T-cell (primary cell): ENCODE measurements around the gene GGN. TPM values are rescaled to one million over a fixed set of nuclear protein-coding genes. Genes with fewer than 3 reads are reported as not detected.

ENCODE experiments used
- ATAC-seq, 4 experiments: fragments of 200-7000 bp in 3 of 4; fragments of 150-1000 bp in 1 of 4; cut with Tn5 transposase; replicated peaks in 1 of 4; 1 replicate in 3 of 4; 2 replicates in 1 of 4; pipeline ENCODE4 v1.10.0; 2021; ENCODE audit warnings: moderate library complexity in 3 of 4, mild to moderate bottlenecking in 2 of 4, moderate number of reproducible peaks in 1 of 4
- CTCF ChIA-PET, 2 donors: fragments of 300-600 bp; sonication (Branson Sonifier 250); formaldehyde crosslinking; loops; one replicate each; lab custom pipeline; 2022; ENCODE audit warnings: antibody characterized with exemption in 2 of 2; lab: Charles Lee
- POLR2A ChIA-PET, 2 donors: fragments of 300-600 bp; sonication (Branson Sonifier 250); formaldehyde crosslinking; loops; one replicate each; lab custom pipeline; 2022; ENCODE audit warnings: antibody characterized with exemption in 2 of 2; lab: Charles Lee
- DNase-seq, 35 experiments: peaks; one replicate each; pipeline versions ENCODE4 v3.0.0 to v3.0.0-alpha.2; 2013 to 2023
- H3K27ac ChIP-seq: one replicate; pipeline ENCODE4 v1.5.1; 2013; ENCODE audit warnings: low read length
- H3K27me3 ChIP-seq, 2 experiments: replicated peaks in 1 of 2; 1 replicate in 1 of 2; 2 replicates in 1 of 2; pipeline versions ENCODE4 v1.6.1 to v1.7.0; 2013; ENCODE audit warnings: low read length in 1 of 2, mixed read lengths in 1 of 2; ENCODE audit not compliant: control insufficient read depth in 2 of 2, insufficient read depth in 2 of 2; ENCODE audit errors: extremely low read depth in 1 of 2
- H3K36me3 ChIP-seq, 2 donors: 1 replicate in 1 of 2; 2 replicates in 1 of 2; pipeline versions ENCODE4 v1.6.1 to v1.7.0; 2013; ENCODE audit warnings: low read length in 1 of 2; ENCODE audit not compliant: control insufficient read depth in 2 of 2, insufficient read depth in 1 of 2; ENCODE audit errors: extremely low read depth in 1 of 2
- H3K4me1 ChIP-seq, 2 experiments: 1 replicate in 1 of 2; 2 replicates in 1 of 2; pipeline versions ENCODE4 v1.6.1 to v1.7.0; 2013; ENCODE audit warnings: low read length in 2 of 2, mixed read lengths in 1 of 2; ENCODE audit not compliant: insufficient read depth in 2 of 2, control insufficient read depth in 1 of 2; ENCODE audit errors: extremely low read depth in 1 of 2
- H3K4me3 ChIP-seq, 2 donors: 1 replicate in 1 of 2; 2 replicates in 1 of 2; pipeline versions ENCODE4 v1.5.1 to v1.7.0; 2013; ENCODE audit warnings: mild to moderate bottlenecking in 2 of 2, low read length in 1 of 2, moderate library complexity in 1 of 2; ENCODE audit not compliant: control insufficient read depth in 1 of 2; ENCODE audit errors: extremely low read depth in 1 of 2
- H3K9me3 ChIP-seq: 2 replicates; pipeline ENCODE4 v1.7.0; 2013
- H3K27ac Mint-ChIP-seq, 2 donors: one replicate each; pipeline ENCODE4 v1.8.0; 2020 to 2021; ENCODE audit warnings: mild to moderate bottlenecking in 2 of 2, mixed read lengths in 2 of 2
- H3K27me3 Mint-ChIP-seq, 2 donors: one replicate each; pipeline ENCODE4 v1.8.0; 2021 to 2022; ENCODE audit warnings: mixed read lengths in 2 of 2
- H3K36me3 Mint-ChIP-seq: one replicate; pipeline ENCODE4 v1.8.0; 2021; ENCODE audit warnings: mixed read lengths
- H3K4me1 Mint-ChIP-seq, 3 donors: one replicate each; pipeline ENCODE4 v1.8.0; 2020 to 2022; ENCODE audit warnings: mixed read lengths in 3 of 3, mild to moderate bottlenecking in 1 of 3
- H3K4me3 Mint-ChIP-seq, 3 donors: one replicate each; pipeline ENCODE4 v1.8.0; 2020 to 2022; ENCODE audit warnings: mild to moderate bottlenecking in 3 of 3, mixed read lengths in 3 of 3, moderate library complexity in 3 of 3
- H3K9me3 Mint-ChIP-seq, 3 donors: one replicate each; pipeline ENCODE4 v1.8.0; 2020 to 2022; ENCODE audit warnings: mixed read lengths in 3 of 3
- whole genome bisulfite sequencing: methylation state at CpG from one replicate; pipeline ENCODE4 v1.1.5; 2013; ENCODE audit warnings: missing lambda C conversion rate; ENCODE audit not compliant: insufficient coverage; 5-methylcytosine and 5-hydroxymethylcytosine counted together
- total RNA-seq, 35 experiments: library from RNA in 6 of 35; stranded (reverse) in 6 of 35; fragments of 120-200 nt in 1 of 35; gene quantifications; one replicate each; pipeline versions ENCODE4 v1.2.1 to v1.2.4 and lab custom pipeline; 2013 to 2026

Gene GGN
- total RNA-seq, 5 donors from 2014 or later (not counting 1 experiment from before 2014, with no cell fraction given): 0.18 to 0.60 (median 0.31) TPM; not detected in 1

DNA sequence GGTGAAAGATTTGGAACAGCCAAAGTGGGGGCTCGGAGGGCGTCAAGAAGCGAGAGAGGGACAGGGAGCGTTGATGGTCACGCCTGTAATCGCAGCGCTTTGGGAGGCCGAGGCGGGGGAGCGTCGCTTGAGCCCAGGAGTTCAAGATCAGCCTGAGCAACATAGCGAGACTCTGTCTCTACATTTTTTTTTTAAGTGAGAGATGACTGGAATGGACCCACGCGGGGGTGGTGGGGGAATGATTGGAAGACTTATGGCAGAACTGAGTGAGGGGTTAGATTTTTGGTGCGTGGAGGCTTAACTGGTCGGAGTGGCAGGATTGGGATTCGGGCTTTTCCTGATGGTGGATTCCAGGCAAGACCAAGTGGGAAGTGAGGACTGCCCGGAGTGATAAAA, 12.7 kb downstream of the GGN start:
- Mint-ChIP-seq H3K4me1 (peaks cover 30 to 35% (median 32%) of the 10 kb centered on the region in 3 donors), H3K27me3 (peaks cover 0 to 10% of the 10 kb centered on the region in 2 donors), H3K36me3 (peaks cover 29% of the 10 kb centered on the region), H3K27ac (peak overlapping the region; percentile 97 to 98), H3K9me3 (no peaks in the 10 kb centered on the region), H3K4me3 (peak overlapping the region; percentile 98 to 100 (median 99))
- 4% methylated on average over 18 of the region's 18 CpGs for WGBS
- Histone ChIP-seq H3K4me3 (peak overlapping the region; percentile 74 to 92), H3K9me3 (no peaks in the 10 kb centered on the region), H3K27ac (peak overlapping the region; percentile 75), H3K27me3 (peaks cover 0 to 10% of the 10 kb centered on the region in 2 experiments), H3K36me3 (peaks cover 11 to 22% of the 10 kb centered on the region in 2 donors), H3K4me1 (peaks cover 15 to 37% of the 10 kb centered on the region in 2 experiments)
- no peak for ATAC-seq
- DNase-seq: no peak
- CTCF ChIA-PET: interaction anchor here (0.6 to 4.9 kb wide), 5 partner anchors 13 to 555 kb away, joined by 5 to 54 read pairs (median 15); partner anchors contain the start of genes CATSPERG (in 1 of the 2), FAM98C (in 1 of the 2), GGN (in 1 of the 2) and MRPS12 (in 1 of the 2)
- POLR2A ChIA-PET: interaction anchor here in 1 of 2 donors (0.6 to 1.6 kb wide), 2 partner anchors 13 to 295 kb away, joined by 3 to 7 read pairs; partner anchors contain the start of gene GGN

DNA sequence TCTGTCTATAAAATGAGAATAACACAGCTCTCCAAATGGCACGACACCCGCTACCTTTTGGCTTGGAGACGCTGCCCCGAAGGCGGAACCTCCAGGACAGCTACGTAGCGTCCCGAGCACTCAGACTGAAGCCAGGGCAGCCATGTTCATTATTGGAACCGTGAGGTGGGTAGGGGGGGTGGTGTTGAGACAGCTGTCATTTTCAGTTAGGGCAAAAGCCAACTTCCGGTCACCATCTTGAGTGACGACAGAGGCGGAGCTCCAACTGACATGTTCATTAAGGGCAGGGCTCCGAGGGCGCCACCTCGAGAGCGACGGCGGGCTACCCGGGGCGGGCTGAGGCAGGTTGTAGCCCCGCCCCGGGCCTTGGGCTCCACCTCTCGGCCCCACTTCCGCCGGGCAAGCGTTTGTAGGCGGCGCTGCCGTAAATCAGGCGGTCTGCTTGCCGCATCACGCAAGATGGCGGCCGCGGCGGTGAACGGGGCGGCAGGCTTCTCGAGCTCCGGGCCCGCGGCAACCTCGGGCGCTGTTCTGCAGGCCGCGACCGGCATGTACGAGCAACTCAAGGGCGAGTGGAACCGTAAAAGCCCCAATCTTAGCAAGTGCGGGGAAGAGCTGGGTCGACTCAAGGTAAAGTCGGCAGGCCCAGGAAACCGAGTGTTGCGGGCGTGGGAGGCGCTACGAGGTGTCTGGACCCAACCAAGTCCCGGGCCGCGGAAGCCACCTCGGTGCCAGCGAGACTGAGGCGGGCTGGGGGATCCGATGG, 13.3 kb downstream of the GGN start, which contains the start of gene PSMD8:
TSS of gene PSMD8 (plus strand) at position 240 of the 766 bp plus-strand sequence. CDS start at position 271, 31 bp downstream.
- H3K27ac Mint-ChIP-seq: peak within 1 kb of the TSS; percentile 97 to 98
- peak within 1 kb of the TSS; percentile 79 for H3K27ac ChIP-seq
- peak within 1 kb of the TSS; percentile 98 to 100 (median 99) for H3K4me3 Mint-ChIP-seq
- H3K9me3 ChIP-seq: no peaks in the 10 kb centered on the region
- peak within 1 kb of the TSS; percentile 74 to 92 for H3K4me3 ChIP-seq
- peaks cover 11 to 16% of the 10 kb centered on the region in 2 donors for H3K36me3 ChIP-seq
- H3K9me3 Mint-ChIP-seq: no peaks in the 10 kb centered on the region
- peaks cover 25% of the 10 kb centered on the region for H3K36me3 Mint-ChIP-seq
- H3K4me1 Mint-ChIP-seq: peaks cover 30 to 34% (median 31%) of the 10 kb centered on the region in 3 donors
- peaks cover 0 to 13% of the 10 kb centered on the region in 2 experiments for H3K27me3 ChIP-seq
- CTCF ChIA-PET: interaction anchor here (0.5 to 4.9 kb wide), 15 partner anchors 13 to 556 kb away, joined by 3 to 54 read pairs (median 5); partner anchors contain the start of genes CATSPERG (in 1 of the 2), FAM98C (in 1 of the 2), GGN (in 1 of the 2) and MRPS12 (in 1 of the 2)
- H3K27me3 Mint-ChIP-seq: peaks cover 0 to 12% of the 10 kb centered on the region in 2 donors
- DNase-seq (peak; percentile 94 to 100 (median 99)), ATAC-seq (peak; percentile 95 to 97 (median 97))
- POLR2A ChIA-PET: interaction anchor here (0.6 to 1.0 kb wide), 5 partner anchors 13 to 1537 kb away, joined by 3 to 9 read pairs (median 5); partner anchors contain the start of genes CATSPERG (in 1 of the 2), GGN (in 1 of the 2) and ZNF790 (in 1 of the 2)
- peaks cover 15 to 37% of the 10 kb centered on the region in 2 experiments for H3K4me1 ChIP-seq
- WGBS: 0% methylated on average over 65 of the region's 65 CpGs

DNA sequence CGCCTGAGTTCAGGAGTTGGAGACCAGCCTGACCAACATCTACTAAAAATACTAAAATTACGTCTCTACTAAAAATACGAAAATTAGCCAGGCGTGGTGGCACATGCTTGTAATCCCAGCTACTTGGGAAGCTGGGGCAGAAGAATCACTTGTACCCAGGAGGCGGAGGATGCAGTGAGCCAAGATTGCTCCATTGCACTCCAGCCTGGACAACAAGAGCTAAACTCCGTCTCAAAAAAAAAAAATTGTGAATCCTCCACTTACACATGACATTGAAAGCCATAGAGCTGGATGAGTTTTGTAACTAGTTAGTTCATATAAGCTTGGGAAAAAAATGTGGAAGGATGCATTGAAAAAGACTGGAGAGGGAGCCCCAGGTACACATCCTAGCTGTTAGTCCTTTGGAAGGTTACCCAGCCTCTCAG, 13.9 kb downstream of the GGN start:
- Mint-ChIP-seq H3K4me3 (peak overlapping the region; percentile 98 to 100 (median 99)), H3K27me3 (peaks cover 0 to 14% of the 10 kb centered on the region in 2 donors), H3K36me3 (peaks cover 19% of the 10 kb centered on the region), H3K27ac (peak overlapping the region; percentile 97 to 98), H3K4me1 (peaks cover 28 to 30% (median 28%) of the 10 kb centered on the region in 3 donors), H3K9me3 (no peaks in the 10 kb centered on the region)
- Histone ChIP-seq H3K4me1 (peaks cover 15 to 31% of the 10 kb centered on the region in 2 experiments), H3K27me3 (peaks cover 0 to 7% of the 10 kb centered on the region in 2 experiments), H3K27ac (peak overlapping the region; percentile 79), H3K4me3 (peak overlapping the region; percentile 43 to 92), H3K9me3 (no peaks in the 10 kb centered on the region), H3K36me3 (peaks cover 5 to 10% of the 10 kb centered on the region in 2 donors)
- ChIA-PET CTCF (interaction anchor here (0.5 to 4.9 kb wide), 14 partner anchors 14 to 557 kb away, joined by 3 to 54 read pairs (median 5); partner anchors contain the start of genes CATSPERG (in 1 of the 2), FAM98C (in 1 of the 2), GGN (in 1 of the 2) and MRPS12 (in 1 of the 2)), POLR2A (interaction anchor here (0.5 to 1.0 kb wide), 5 partner anchors 14 to 1536 kb away, joined by 3 to 9 read pairs (median 5); partner anchors contain the start of genes CATSPERG (in 1 of the 2), GGN (in 1 of the 2) and ZNF790 (in 1 of the 2))
- 94% methylated on average over 5 of the region's 6 CpGs for WGBS
- DNase-seq (no peak), ATAC-seq (no peak)

DNA sequence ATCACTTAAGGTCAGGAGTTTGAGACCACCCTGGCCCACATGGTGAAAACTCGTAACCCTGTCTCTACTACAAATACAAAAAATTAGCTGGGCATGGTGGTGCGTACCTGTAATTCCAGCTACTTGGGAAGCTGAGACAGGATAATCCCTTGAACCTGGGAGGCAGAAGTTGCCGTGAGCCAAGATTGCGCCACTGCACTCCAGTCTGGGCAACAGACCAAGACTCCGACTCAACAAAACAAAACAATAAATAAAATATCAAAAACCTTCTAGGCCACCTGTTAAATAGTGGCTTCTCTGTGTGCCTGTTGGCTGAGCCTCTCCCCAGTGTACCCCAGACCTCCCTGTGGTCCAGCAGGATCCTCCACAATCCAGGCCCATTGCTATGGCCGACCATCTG, 16.8 kb downstream of the GGN start:
- H3K36me3 ChIP-seq: peaks cover 0 to under 1% of the 10 kb centered on the region in 2 donors
- Mint-ChIP-seq H3K4me3 (no peak overlapping the region), H3K27me3 (peaks cover 12 to 17% of the 10 kb centered on the region in 2 donors), H3K4me1 (peaks cover 19 to 22% (median 20%) of the 10 kb centered on the region in 3 donors), H3K9me3 (no peaks in the 10 kb centered on the region), H3K27ac (no peak overlapping the region), H3K36me3 (peaks cover 12% of the 10 kb centered on the region)
- ChIA-PET CTCF (no interaction called here), POLR2A (no interaction called here)
- no peak overlapping the region for H3K4me3 ChIP-seq
- ATAC-seq (no peak), DNase-seq (no peak)
- peaks cover 13 to 19% of the 10 kb centered on the region in 2 experiments for H3K4me1 ChIP-seq
- H3K9me3 ChIP-seq: no peaks in the 10 kb centered on the region
- no peak overlapping the region for H3K27ac ChIP-seq
- WGBS: 94% methylated on average over 4 of the region's 6 CpGs
- peaks cover 0 to 29% of the 10 kb centered on the region in 2 experiments for H3K27me3 ChIP-seq

DNA sequence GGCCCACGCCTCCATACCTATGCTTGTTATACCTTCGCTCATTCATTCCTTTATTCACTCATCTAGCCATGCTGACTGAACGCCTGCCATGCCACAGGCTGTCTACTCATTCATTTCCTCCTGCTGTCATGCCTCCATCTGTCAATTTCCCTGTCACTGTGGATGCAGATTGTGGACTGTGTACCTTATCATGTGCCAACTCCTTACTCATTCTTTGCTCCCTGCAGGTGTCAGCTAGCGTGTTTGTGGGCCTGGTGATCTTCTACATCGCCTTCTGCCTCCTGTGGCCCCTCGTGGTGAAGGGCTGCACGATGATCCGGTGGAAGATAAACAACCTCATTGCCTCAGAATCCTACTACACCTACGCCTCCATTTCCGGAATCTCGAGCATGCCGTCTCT, 17.5 kb downstream of the GGN start:
- peaks cover 14 to 19% of the 10 kb centered on the region in 2 donors for H3K27me3 Mint-ChIP-seq
- Histone ChIP-seq H3K27ac (no peak overlapping the region), H3K27me3 (peaks cover 0 to 37% of the 10 kb centered on the region in 2 experiments), H3K36me3 (no peaks in the 10 kb centered on the region), H3K4me3 (no peak overlapping the region), H3K9me3 (no peaks in the 10 kb centered on the region), H3K4me1 (peaks cover 7 to 11% of the 10 kb centered on the region in 2 experiments)
- peaks cover 11 to 14% (median 12%) of the 10 kb centered on the region in 3 donors for H3K4me1 Mint-ChIP-seq
- WGBS: 82% methylated on average over 11 of the region's 12 CpGs
- POLR2A ChIA-PET: no interaction called here
- ATAC-seq (no peak), DNase-seq (no peak)
- H3K4me3 Mint-ChIP-seq: no peak overlapping the region
- CTCF ChIA-PET: no interaction called here
- H3K36me3 Mint-ChIP-seq: peaks cover 8% of the 10 kb centered on the region
- H3K9me3 Mint-ChIP-seq: no peaks in the 10 kb centered on the region
- H3K27ac Mint-ChIP-seq: no peak overlapping the region
